WTC11 (cell line): ENCODE measurements around the gene EP400. TPM values are rescaled to one million over a fixed set of nuclear protein-coding genes. Genes with fewer than 3 reads are reported as not detected.
"Not testable (repeated sequence)": the region's sequence is repeated elsewhere in the genome, so short reads cannot be mapped to it uniquely, and the experiment has no call there.

Experiments used
- ATAC-seq: fragments of 200-7000 bp; cut with Tn5 transposase; 2 replicates; pipeline ENCODE4 v1.10.0; 2021; ENCODE audit warnings: mild to moderate bottlenecking, moderate library complexity
- CTCF ChIA-PET: fragments of 300-600 bp; sonication (Branson Sonifier 250); formaldehyde crosslinking; loops from one replicate; lab custom pipeline; 2021; ENCODE audit warnings: antibody characterized with exemption; lab: Charles Lee
- POLR2A ChIA-PET: fragments of 350-600 bp; sonication (Branson Sonifier 250); formaldehyde crosslinking; loops from one replicate; lab custom pipeline; 2021; ENCODE audit warnings: antibody characterized with exemption; lab: Charles Lee
- DNase-seq: peaks from one replicate; pipeline ENCODE4 v3.0.0; 2021; ENCODE audit warnings: low spot score
- H3K27ac Mint-ChIP-seq: 2 replicates; pipeline ENCODE4 v1.8.0; 2021; ENCODE audit warnings: mixed read lengths
- H3K27me3 Mint-ChIP-seq: 2 replicates; pipeline ENCODE4 v1.8.0; 2021; ENCODE audit warnings: low read depth, mild to moderate bottlenecking, moderate library complexity, mixed read lengths
- H3K36me3 Mint-ChIP-seq: 2 replicates; pipeline ENCODE4 v1.8.0; 2021; ENCODE audit warnings: mixed read lengths
- H3K4me1 Mint-ChIP-seq: 2 replicates; pipeline ENCODE4 v1.8.0; 2022; ENCODE audit warnings: mixed read lengths
- H3K4me3 Mint-ChIP-seq: 2 replicates; pipeline ENCODE4 v1.8.0; 2021; ENCODE audit warnings: mild to moderate bottlenecking, moderate library complexity, mixed read lengths
- H3K9me3 Mint-ChIP-seq: 2 replicates; pipeline ENCODE4 v1.8.0; 2021; ENCODE audit warnings: mixed read lengths
- ARID4B ChIP-seq: sonication (generic); formaldehyde crosslinking; IDR thresholded peaks from 2 replicates; pipeline ENCODE4 v1.8.0; 2023; ENCODE audit warnings: missing genetic modification reagents, mild to moderate bottlenecking, borderline replicate concordance
- ATF2 ChIP-seq: sonication (generic); formaldehyde crosslinking; IDR thresholded peaks from 2 replicates; pipeline ENCODE4 v1.8.1; 2022; ENCODE audit warnings: low read depth, missing genetic modification reagents, borderline replicate concordance
- E2F1 ChIP-seq: sonication (generic); formaldehyde crosslinking; IDR thresholded peaks from 2 replicates; pipeline ENCODE4 v1.8.0; 2022; ENCODE audit warnings: mild to moderate bottlenecking, missing genetic modification reagents
- GRHL2 ChIP-seq: fragments of 250-450 bp; sonication (Bioruptor Pico); IDR thresholded peaks from 2 replicates; pipeline ENCODE4 v1.8.0; 2022; ENCODE audit warnings: mild to moderate bottlenecking, moderate library complexity; ENCODE audit not compliant: insufficient replicate concordance, severe bottlenecking
- HMGXB4 ChIP-seq: sonication (generic); formaldehyde crosslinking; IDR thresholded peaks from 2 replicates; pipeline ENCODE4 v1.8.1; 2023; ENCODE audit warnings: mild to moderate bottlenecking, moderate library complexity, missing genetic modification reagents
- IRF1 ChIP-seq: sonication (generic); formaldehyde crosslinking; IDR thresholded peaks from 2 replicates; pipeline ENCODE4 v1.8.0; 2023; ENCODE audit warnings: missing genetic modification reagents
- JUN ChIP-seq: sonication (generic); formaldehyde crosslinking; IDR thresholded peaks from 2 replicates; pipeline ENCODE4 v1.8.0; 2023; ENCODE audit warnings: mild to moderate bottlenecking, missing genetic modification reagents
- RELA ChIP-seq: sonication (generic); formaldehyde crosslinking; IDR thresholded peaks from 2 replicates; pipeline ENCODE4 v1.8.1; 2022; ENCODE audit warnings: missing genetic modification reagents, mild to moderate bottlenecking, borderline replicate concordance
- TP53 ChIP-seq: sonication (generic); formaldehyde crosslinking; IDR thresholded peaks from 2 replicates; pipeline ENCODE4 v1.8.1; 2023; ENCODE audit warnings: mild to moderate bottlenecking, missing genetic modification reagents
- USF1 ChIP-seq: sonication (generic); formaldehyde crosslinking; IDR thresholded peaks from 2 replicates; pipeline ENCODE4 v1.8.0; 2022; ENCODE audit warnings: mild to moderate bottlenecking, missing genetic modification reagents
- ZNF121 ChIP-seq: sonication (generic); formaldehyde crosslinking; IDR thresholded peaks from 2 replicates; pipeline ENCODE4 v1.8.0; 2023; ENCODE audit warnings: missing genetic modification reagents
- ZNF219 ChIP-seq: sonication (generic); formaldehyde crosslinking; IDR thresholded peaks from 2 replicates; pipeline ENCODE4 v1.8.0; 2023; ENCODE audit warnings: missing genetic modification reagents, mild to moderate bottlenecking, borderline replicate concordance
- ZNF423 ChIP-seq: fragments of 250-450 bp; sonication (Bioruptor Pico); IDR thresholded peaks from 2 replicates; pipeline ENCODE4 v2.1.2; 2022; ENCODE audit warnings: mild to moderate bottlenecking, moderate library complexity
- total RNA-seq: library from RNA; stranded (reverse); gene quantifications from 3 replicates; pipeline ENCODE4 v1.2.3, GENCODE V29; 2021

Gene EP400
- total RNA-seq, 1 experiment from 2014 or later: 75.8 TPM

- CTCF ChIA-PET: no interaction called here
- Mint-ChIP-seq H3K4me3 (no peak overlapping the region), H3K9me3 (no peaks in the 10 kb centered on the region), H3K27me3 (no peaks in the 10 kb centered on the region), H3K36me3 (peaks cover 25% of the 10 kb centered on the region), H3K4me1 (peaks cover 7% of the 10 kb centered on the region), H3K27ac (peak overlapping the region; percentile 83)
- ATAC-seq: no peak
- TF ChIP-seq IRF1: 0 out of 2 replicates have a peak, but pooled peaks have one; percentile 23
- no peak for TF ChIP-seq E2F1
- no peak for DNase-seq
- POLR2A ChIA-PET: no interaction called here
Measured at GRCh38 chr12:131947482-131948027, 2.2 kb upstream of the EP400 start.

DNA sequence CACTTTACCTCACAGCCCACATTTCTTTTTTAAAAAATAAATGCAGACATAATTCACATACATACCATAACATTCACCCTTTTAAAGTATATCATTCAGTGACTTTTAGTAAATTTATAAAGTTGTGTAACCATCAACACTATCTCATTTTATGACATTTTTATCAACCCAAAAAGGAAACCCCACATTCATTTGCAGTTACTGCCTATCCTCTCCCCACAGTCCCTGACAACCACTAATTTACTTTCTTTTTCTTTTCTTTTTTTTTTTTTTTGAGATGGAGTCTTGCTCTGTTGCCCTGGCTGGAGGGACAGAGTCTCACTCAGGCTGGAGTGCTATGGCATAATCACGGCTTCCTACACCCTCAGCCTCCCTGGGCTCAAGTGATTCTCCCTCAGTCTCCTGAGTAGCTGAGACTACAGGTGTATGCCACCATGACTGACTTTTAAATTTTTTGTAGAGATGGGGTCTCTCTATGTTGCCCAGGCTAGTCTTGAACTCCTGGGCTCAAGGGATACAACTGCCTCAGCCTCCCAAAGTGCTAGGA lies 1.5 kb upstream of the EP400 start:
- H3K9me3 Mint-ChIP-seq: no peaks in the 10 kb centered on the region
- DNase-seq (no peak), ATAC-seq (no peak)
- ChIA-PET POLR2A (no interaction called here), CTCF (no interaction called here)
- H3K4me1 Mint-ChIP-seq: peaks cover 7% of the 10 kb centered on the region
- peaks cover 18% of the 10 kb centered on the region for H3K36me3 Mint-ChIP-seq
- no peak overlapping the region; the same call in 1 of the 2 replicates for H3K4me3 Mint-ChIP-seq
- no peaks in the 10 kb centered on the region for H3K27me3 Mint-ChIP-seq
- TF ChIP-seq ZNF121 (peak; percentile 80; the same call in 1 of the 2 replicates), ATF2 (CRISPR knock-in tag) (no peak)
- TF ChIP-seq, all 79 proteins: peak for 1
- no peak overlapping the region for H3K27ac Mint-ChIP-seq

GRCh38 chr12:131948713-131949430 lies 870 bp upstream of the EP400 start:
- peak overlapping the region; percentile 61 for H3K4me3 Mint-ChIP-seq
- DNase-seq, ATAC-seq, H3K27me3 Mint-ChIP-seq, H3K27ac Mint-ChIP-seq, POLR2A ChIA-PET, H3K4me1 Mint-ChIP-seq, H3K9me3 Mint-ChIP-seq: not testable (repeated sequence)
- H3K36me3 Mint-ChIP-seq: peaks cover 11% of the 10 kb centered on the region
- CTCF ChIA-PET: interaction anchor here (1.1 to 1.5 kb wide), 3 partner anchors 10 to 42 kb away, joined by 5 to 9 read pairs (median 7); partner anchors contain the start of gene PUS1

- no peaks in the 10 kb centered on the region for H3K9me3 Mint-ChIP-seq
- ATAC-seq (peak; percentile 4; the same call in 1 of the 2 replicates), DNase-seq (no peak)
- ChIA-PET CTCF (interaction anchor here (0.7 to 1.5 kb wide), 6 partner anchors 8 to 213 kb away, joined by 3 to 9 read pairs (median 6); partner anchors contain the start of gene PUS1), POLR2A (interaction anchor here (0.5 to 0.7 kb wide), 4 partner anchors 12 to 195 kb away, joined by 3 to 4 read pairs (median 4); no protein-coding TSS in a partner anchor)
- H3K27me3 Mint-ChIP-seq: no peaks in the 10 kb centered on the region
- H3K4me1 Mint-ChIP-seq: peaks cover 7% of the 10 kb centered on the region
- peak overlapping the region; percentile 83 for H3K4me3 Mint-ChIP-seq
- no peak overlapping the region for H3K27ac Mint-ChIP-seq
- H3K36me3 Mint-ChIP-seq: no peaks in the 10 kb centered on the region
- peak; percentile 26; the same call in 1 of the 2 replicates for TF ChIP-seq TP53 (CRISPR knock-in tag)
- 0 out of 2 replicates have a peak, but pooled peaks have one; percentile 12 for TF ChIP-seq JUN (CRISPR knock-in tag)
- TF ChIP-seq USF1: peak; percentile 22; the same call in 1 of the 2 replicates
- 0 out of 2 replicates have a peak, but pooled peaks have one; percentile 11 for TF ChIP-seq HMGXB4 (CRISPR knock-in tag)
- TF ChIP-seq GRHL2 (CRISPR knock-in tag): no peak
- TF ChIP-seq ZNF219 (CRISPR knock-in tag): 0 out of 2 replicates have a peak, but pooled peaks have one; percentile 34
- TF ChIP-seq ARID4B: peak; percentile 89
- TF ChIP-seq ZNF423 (CRISPR knock-in tag): no peak
- 0 out of 2 replicates have a peak, but pooled peaks have one; percentile 14 for TF ChIP-seq RELA
Measured at GRCh38 chr12:131950182-131950913, 606 bp downstream of the EP400 start.
